A673 (cell line): ENCODE results near the gene PREX1.

Experiments
- EZH2 ChIP-seq: fragments of 200-600 bp; sonication (generic); IDR thresholded peaks from 2 replicates; pipeline ENCODE4 v1.6.1; 2017; ENCODE audit warnings: borderline replicate concordance, low read depth, mild to moderate bottlenecking, mixed read lengths, antibody characterized with exemption, low read length; ENCODE audit not compliant: poor library complexity, severe bottlenecking
- TF ChIP-seq, protein P1 (sequence below): fragments of 300-800, 200-600 bp; sonication (generic); conservative IDR thresholded peaks from 2 replicates; pipeline ENCODE4 v1.5.1; 2017; ENCODE audit warnings: low read depth, mild to moderate bottlenecking, antibody characterized with exemption, low read length, moderate library complexity, mixed read lengths

DNA sequence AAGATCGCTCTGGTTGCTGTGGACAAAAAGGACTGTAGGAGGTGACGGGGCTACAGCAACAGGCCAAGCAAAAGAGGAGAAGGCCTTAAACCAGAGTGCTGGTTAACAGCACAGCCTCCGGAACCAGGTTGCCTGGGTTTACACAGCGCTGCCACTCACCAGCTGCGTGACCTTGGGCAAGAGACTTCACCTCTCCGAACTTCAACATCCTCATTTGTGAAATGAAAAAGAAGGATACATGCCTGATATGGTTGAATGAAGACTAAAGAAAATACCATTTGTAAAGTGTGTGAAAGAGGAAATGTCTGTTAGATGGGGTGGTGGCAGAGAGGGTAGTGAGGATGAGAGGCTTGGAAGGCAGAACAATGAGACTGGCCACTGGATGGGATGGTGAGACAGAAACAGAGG is 44.9 kb downstream of the PREX1 start:
- TF ChIP-seq, protein P1, sequence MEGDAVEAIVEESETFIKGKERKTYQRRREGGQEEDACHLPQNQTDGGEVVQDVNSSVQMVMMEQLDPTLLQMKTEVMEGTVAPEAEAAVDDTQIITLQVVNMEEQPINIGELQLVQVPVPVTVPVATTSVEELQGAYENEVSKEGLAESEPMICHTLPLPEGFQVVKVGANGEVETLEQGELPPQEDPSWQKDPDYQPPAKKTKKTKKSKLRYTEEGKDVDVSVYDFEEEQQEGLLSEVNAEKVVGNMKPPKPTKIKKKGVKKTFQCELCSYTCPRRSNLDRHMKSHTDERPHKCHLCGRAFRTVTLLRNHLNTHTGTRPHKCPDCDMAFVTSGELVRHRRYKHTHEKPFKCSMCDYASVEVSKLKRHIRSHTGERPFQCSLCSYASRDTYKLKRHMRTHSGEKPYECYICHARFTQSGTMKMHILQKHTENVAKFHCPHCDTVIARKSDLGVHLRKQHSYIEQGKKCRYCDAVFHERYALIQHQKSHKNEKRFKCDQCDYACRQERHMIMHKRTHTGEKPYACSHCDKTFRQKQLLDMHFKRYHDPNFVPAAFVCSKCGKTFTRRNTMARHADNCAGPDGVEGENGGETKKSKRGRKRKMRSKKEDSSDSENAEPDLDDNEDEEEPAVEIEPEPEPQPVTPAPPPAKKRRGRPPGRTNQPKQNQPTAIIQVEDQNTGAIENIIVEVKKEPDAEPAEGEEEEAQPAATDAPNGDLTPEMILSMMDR: no peak
- no peak for TF ChIP-seq EZH2
